ENCODE data around the gene TMBIM1. TPM values are rescaled to one million over a fixed set of nuclear protein-coding genes. Genes with fewer than 3 reads are reported as not detected.

Gene TMBIM1
- total RNA-seq, 1 experiment from 2014 or later = 91.0 TPM

DNA sequence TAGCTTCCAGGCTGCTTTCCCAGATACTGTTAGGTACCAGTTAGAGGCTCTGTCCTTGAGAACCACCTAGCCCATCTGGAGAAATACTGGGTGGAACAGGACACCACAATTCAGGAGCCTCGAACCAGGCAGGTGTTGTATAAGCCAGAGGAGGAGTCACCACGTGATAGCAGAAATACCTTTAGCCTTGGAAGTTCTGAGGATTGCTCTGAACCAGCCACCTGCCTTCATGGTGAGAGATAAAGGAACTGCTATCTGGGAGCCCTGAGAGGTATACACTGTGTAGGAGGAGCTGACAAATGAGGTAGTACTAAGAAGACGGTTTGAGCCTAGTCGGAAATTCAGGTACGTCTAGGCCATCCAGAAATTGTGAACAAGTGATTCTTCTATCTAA is 39.1 kb downstream of the TMBIM1 start (continued):
- TF ChIP-seq POLR2AphosphoS5 (IDR thresholded peaks at IDR 0.05; ENCODE audit: low read depth, low read length) (no peak), EGR1 (IDR thresholded peaks at IDR 0.05; ENCODE audit: low read depth) (no peak), EZH2 (IDR thresholded peaks at IDR 0.05) (no peak), RAD21 (IDR thresholded peaks at IDR 0.05; ENCODE audit: low read depth) (no peak)
- TF ChIP-seq, protein P1, sequence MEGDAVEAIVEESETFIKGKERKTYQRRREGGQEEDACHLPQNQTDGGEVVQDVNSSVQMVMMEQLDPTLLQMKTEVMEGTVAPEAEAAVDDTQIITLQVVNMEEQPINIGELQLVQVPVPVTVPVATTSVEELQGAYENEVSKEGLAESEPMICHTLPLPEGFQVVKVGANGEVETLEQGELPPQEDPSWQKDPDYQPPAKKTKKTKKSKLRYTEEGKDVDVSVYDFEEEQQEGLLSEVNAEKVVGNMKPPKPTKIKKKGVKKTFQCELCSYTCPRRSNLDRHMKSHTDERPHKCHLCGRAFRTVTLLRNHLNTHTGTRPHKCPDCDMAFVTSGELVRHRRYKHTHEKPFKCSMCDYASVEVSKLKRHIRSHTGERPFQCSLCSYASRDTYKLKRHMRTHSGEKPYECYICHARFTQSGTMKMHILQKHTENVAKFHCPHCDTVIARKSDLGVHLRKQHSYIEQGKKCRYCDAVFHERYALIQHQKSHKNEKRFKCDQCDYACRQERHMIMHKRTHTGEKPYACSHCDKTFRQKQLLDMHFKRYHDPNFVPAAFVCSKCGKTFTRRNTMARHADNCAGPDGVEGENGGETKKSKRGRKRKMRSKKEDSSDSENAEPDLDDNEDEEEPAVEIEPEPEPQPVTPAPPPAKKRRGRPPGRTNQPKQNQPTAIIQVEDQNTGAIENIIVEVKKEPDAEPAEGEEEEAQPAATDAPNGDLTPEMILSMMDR (IDR thresholded peaks at IDR 0.05 in 2 of 3, conservative IDR thresholded peaks at IDR 0.05 in 1 of 3; ENCODE audit: borderline replicate concordance in 1 of 3, insufficient read depth in 1 of 3, low read depth in 2 of 3, low read length in 2 of 3) = no peak
- TF ChIP-seq, protein P2, sequence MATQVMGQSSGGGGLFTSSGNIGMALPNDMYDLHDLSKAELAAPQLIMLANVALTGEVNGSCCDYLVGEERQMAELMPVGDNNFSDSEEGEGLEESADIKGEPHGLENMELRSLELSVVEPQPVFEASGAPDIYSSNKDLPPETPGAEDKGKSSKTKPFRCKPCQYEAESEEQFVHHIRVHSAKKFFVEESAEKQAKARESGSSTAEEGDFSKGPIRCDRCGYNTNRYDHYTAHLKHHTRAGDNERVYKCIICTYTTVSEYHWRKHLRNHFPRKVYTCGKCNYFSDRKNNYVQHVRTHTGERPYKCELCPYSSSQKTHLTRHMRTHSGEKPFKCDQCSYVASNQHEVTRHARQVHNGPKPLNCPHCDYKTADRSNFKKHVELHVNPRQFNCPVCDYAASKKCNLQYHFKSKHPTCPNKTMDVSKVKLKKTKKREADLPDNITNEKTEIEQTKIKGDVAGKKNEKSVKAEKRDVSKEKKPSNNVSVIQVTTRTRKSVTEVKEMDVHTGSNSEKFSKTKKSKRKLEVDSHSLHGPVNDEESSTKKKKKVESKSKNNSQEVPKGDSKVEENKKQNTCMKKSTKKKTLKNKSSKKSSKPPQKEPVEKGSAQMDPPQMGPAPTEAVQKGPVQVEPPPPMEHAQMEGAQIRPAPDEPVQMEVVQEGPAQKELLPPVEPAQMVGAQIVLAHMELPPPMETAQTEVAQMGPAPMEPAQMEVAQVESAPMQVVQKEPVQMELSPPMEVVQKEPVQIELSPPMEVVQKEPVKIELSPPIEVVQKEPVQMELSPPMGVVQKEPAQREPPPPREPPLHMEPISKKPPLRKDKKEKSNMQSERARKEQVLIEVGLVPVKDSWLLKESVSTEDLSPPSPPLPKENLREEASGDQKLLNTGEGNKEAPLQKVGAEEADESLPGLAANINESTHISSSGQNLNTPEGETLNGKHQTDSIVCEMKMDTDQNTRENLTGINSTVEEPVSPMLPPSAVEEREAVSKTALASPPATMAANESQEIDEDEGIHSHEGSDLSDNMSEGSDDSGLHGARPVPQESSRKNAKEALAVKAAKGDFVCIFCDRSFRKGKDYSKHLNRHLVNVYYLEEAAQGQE (IDR thresholded peaks at IDR 0.05; ENCODE audit: low read depth) = no peak

DNA sequence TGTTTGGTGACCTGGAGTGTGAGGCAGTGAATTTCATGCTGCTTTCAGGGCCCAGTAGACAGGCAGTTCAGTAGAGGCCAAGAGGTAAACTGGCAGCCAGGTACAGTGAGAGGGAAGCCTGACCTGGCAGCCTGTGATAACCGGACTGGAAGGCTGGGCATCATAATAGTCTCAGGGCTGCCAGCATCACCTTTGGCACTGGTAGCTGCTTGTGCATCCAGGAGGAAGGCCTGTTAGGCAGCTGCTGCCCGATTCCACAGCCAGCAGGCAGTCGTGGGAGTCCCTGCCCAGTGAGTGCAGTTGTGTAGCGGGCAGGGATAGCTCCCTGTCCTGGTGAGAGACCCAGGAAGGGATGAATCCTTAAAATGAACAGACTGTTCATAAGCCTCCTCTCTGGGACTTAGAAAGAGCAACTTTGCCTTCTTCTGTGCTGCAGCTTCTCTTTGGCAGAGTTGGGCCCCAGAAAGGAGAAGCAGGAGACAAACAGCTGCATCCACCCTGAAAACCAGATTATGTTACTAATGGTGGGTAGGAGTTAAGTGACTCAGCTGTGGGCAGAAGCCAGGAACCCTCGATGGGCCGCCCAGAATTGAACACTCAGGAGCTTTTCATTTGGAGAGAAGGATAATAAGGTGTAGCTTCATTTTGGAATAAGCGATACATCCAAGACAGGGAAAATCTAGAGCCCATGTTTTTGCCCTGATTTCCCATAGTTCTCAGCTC is 39.6 kb downstream of the TMBIM1 start:
- DNase-seq (ENCODE audit: low read depth, low spot score) = no peak
- H3K4me2 ChIP-seq (ENCODE audit: low read length) = no peak overlapping the region
- no peaks in the 10 kb centered on the region for H3K9me3 ChIP-seq (ENCODE audit: control insufficient read depth in 1 of 2, insufficient read depth in 1 of 2, low read depth in 1 of 2, low read length in 2 of 2)
- CTCF ChIA-PET = interaction anchor here (0.9 kb wide), 1 partner anchor 9 kb away, joined by 3 read pairs; no protein-coding TSS in a partner anchor
- no peaks in the 10 kb centered on the region; a peak in 1 of 4 replicates for H3K4me1 ChIP-seq (ENCODE audit: control insufficient read depth in 1 of 2, insufficient read depth in 2 of 2, low read length in 2 of 2)
- H3K36me3 ChIP-seq (ENCODE audit: control insufficient read depth in 1 of 2, insufficient read depth in 2 of 2, low read length in 2 of 2) = peaks cover 45 to 57% of the 10 kb centered on the region in 2 experiments; a peak in 3 of 4 replicates
- intact Hi-C loops (cut with micrococcal nuclease) = no loop called here
- H3K27me3 ChIP-seq (ENCODE audit: insufficient read depth, low read length) = no peaks in the 10 kb centered on the region
- RAD21 ChIA-PET (ENCODE audit: low non-redundant PET in 1 of 2, low total read pairs in 2 of 2, uncharacterized antibody in 2 of 2, unreplicated experiment in 2 of 2) = no interaction called here
- POLR2A ChIA-PET = no interaction called here
- TF ChIP-seq SRF (IDR thresholded peaks at IDR 0.05; ENCODE audit: low read depth) = no peak
- TF ChIP-seq MAX (IDR thresholded peaks at IDR 0.05) = no peak
- TF ChIP-seq POLR2A (IDR thresholded peaks at IDR 0.05; ENCODE audit: borderline replicate concordance, extremely low read depth, insufficient read depth, insufficient read length) = no peak
- no peak for TF ChIP-seq SP1 (IDR thresholded peaks at IDR 0.05; ENCODE audit: low read depth)
- no peak for TF ChIP-seq FOSL1 (IDR thresholded peaks at IDR 0.05; ENCODE audit: low read depth)
- TF ChIP-seq, protein P3, sequence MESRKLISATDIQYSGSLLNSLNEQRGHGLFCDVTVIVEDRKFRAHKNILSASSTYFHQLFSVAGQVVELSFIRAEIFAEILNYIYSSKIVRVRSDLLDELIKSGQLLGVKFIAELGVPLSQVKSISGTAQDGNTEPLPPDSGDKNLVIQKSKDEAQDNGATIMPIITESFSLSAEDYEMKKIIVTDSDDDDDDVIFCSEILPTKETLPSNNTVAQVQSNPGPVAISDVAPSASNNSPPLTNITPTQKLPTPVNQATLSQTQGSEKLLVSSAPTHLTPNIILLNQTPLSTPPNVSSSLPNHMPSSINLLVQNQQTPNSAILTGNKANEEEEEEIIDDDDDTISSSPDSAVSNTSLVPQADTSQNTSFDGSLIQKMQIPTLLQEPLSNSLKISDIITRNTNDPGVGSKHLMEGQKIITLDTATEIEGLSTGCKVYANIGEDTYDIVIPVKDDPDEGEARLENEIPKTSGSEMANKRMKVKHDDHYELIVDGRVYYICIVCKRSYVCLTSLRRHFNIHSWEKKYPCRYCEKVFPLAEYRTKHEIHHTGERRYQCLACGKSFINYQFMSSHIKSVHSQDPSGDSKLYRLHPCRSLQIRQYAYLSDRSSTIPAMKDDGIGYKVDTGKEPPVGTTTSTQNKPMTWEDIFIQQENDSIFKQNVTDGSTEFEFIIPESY (IDR thresholded peaks at IDR 0.05; ENCODE audit: extremely low read depth, insufficient replicate concordance, low read length) = no peak
- TF ChIP-seq JUND (IDR thresholded peaks at IDR 0.05) = no peak
- no peak for TF ChIP-seq ELF1 (IDR thresholded peaks at IDR 0.05; ENCODE audit: borderline replicate concordance, low read depth)
- TF ChIP-seq YY1 (IDR thresholded peaks at IDR 0.05; ENCODE audit: extremely low read depth, insufficient replicate concordance, low read depth, low read length) = no peak
- TF ChIP-seq SIN3A (IDR thresholded peaks at IDR 0.05; ENCODE audit: low read depth) = no peak
- no peak for TF ChIP-seq ZFX (IDR thresholded peaks at IDR 0.05)
- TF ChIP-seq TCF7L2 (IDR thresholded peaks at IDR 0.05; ENCODE audit: borderline replicate concordance, extremely low read depth, insufficient read depth, insufficient read length) = no peak
- TF ChIP-seq RAD21 (IDR thresholded peaks at IDR 0.05; ENCODE audit: low read depth) = no peak
- no TSS peak for BruUV-seq (replicated peaks)
- H3K9me2 ChIP-seq (ENCODE audit: insufficient read depth) = no peaks in the 10 kb centered on the region
- H3K4me3 ChIP-seq (replicated peaks in 1 of 2; ENCODE audit: low read depth in 1 of 2, low read length in 2 of 2) = no peak overlapping the region
- ATAC-seq = no peak
- no peaks in the 10 kb centered on the region for H4K20me1 ChIP-seq (ENCODE audit: insufficient read depth)
- no peak overlapping the region for H3K27ac ChIP-seq (ENCODE audit: low read depth, low read length)
- H2AFZ ChIP-seq (ENCODE audit: low read depth, low read length, poor library complexity, severe bottlenecking) = no peak overlapping the region
- no peak overlapping the region for H3K9ac ChIP-seq (ENCODE audit: low read length)
- H3K79me2 ChIP-seq (ENCODE audit: insufficient read depth, low read length) = no peaks in the 10 kb centered on the region
